ENCODE measurements around the gene SYT8. TPM values are rescaled to one million over a fixed set of nuclear protein-coding genes. Genes with fewer than 3 reads are reported as not detected.

Gene SYT8
- total RNA-seq, 4 donors from 2014 or later, result not detected

- peak overlapping the region; percentile 84 to 87 (median 86) for H3K27ac ChIP-seq (replicated peaks in 1 of 4)
- intact Hi-C loops (cut with DNase I), result no loop called here
- H3K4me3 ChIP-seq, result peak overlapping the region; percentile 42 to 49 (median 46)
- no peaks in the 10 kb centered on the region for H3K27me3 ChIP-seq
- peaks cover 27 to 64% (median 60%) of the 10 kb centered on the region in 4 donors for H3K4me1 ChIP-seq
- no peaks in the 10 kb centered on the region for H3K36me3 ChIP-seq
- WGBS, result 21% methylated on average over 18 of the region's 18 CpGs
- TF ChIP-seq POLR2AphosphoS5 (IDR thresholded peaks at IDR 0.05), result no peak
- TF ChIP-seq POLR2A (IDR thresholded peaks at IDR 0.05; ENCODE audit: low read depth), result no peak
- no peak for TF ChIP-seq CTCF (IDR thresholded peaks at IDR 0.05)
- TF ChIP-seq EP300 (IDR thresholded peaks at IDR 0.05), result no peak
- H3K9me3 ChIP-seq, result no peaks in the 10 kb centered on the region
- DNase-seq (ENCODE audit: extremely low spot score), result no peak
Measured at GRCh38 chr11:1864231-1864630, 29.4 kb downstream of the SYT8 start.

DNA sequence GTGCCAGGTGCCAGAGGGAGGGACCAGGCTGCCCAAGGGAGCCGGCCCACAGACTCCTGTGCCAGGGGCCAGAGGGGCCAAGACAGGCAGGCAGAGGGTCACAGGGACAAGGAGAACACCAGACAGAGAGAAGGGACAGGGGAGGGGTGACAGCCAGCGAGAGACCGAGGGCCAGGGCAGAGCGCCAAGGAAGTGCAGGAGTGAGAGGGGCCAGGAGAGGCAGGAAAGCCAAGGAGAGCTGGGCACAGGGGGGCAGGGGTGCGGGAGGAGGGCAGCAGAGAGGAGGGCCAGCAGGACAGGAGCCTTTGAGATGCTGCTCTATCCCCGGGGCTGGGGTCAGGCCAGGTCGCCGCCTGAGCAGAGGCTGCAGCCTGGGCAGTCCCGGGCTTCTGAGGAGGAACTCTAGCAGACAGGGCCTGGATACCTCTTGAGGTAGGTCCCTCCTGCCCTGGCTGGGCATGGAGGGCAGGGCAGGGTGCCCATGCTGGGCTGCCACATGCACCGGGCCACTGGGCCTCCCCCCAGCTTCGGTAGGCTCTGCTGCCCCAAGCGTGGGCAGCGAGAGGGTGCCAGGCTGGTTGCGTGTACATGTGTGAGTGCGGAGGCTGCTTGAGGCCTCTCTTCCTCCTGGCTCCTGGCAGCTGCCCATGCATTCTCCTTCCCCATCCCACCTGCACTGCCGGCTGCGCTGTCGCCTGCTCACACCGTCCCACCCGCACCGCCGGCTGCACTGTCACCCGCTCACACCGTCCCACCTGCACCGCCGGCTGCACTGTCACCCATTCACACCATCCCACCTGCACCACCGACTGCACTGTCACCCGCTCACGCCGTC is 30.3 kb downstream of the SYT8 start:
- WGBS, result 68% methylated on average over 23 of the region's 30 CpGs
- Histone ChIP-seq H3K4me3 (peak overlapping the region; percentile 42 to 49 (median 46)), H3K27me3 (no peaks in the 10 kb centered on the region), H3K9me3 (no peaks in the 10 kb centered on the region), H3K27ac (replicated peaks in 1 of 4) (peak overlapping the region; percentile 84 to 87 (median 86)), H3K36me3 (no peaks in the 10 kb centered on the region), H3K4me1 (peaks cover 27 to 67% (median 63%) of the 10 kb centered on the region in 4 donors)
- DNase-seq (ENCODE audit: extremely low spot score), result no peak
- TF ChIP-seq POLR2A (IDR thresholded peaks at IDR 0.05; ENCODE audit: low read depth) (no peak), POLR2AphosphoS5 (IDR thresholded peaks at IDR 0.05) (no peak), CTCF (IDR thresholded peaks at IDR 0.05) (no peak), EP300 (IDR thresholded peaks at IDR 0.05) (no peak)
- intact Hi-C loops (cut with DNase I), result no loop called here

- DNase-seq (ENCODE audit: extremely low spot score), result no peak
- Histone ChIP-seq H3K4me1 (peaks cover 27 to 79% (median 74%) of the 10 kb centered on the region in 4 donors), H3K4me3 (peak overlapping the region in 2 of 4 donors; percentile 42 to 44), H3K27ac (replicated peaks in 1 of 4) (peak overlapping the region in 3 of 4 donors; percentile 7 to 72 (median 35)), H3K9me3 (no peaks in the 10 kb centered on the region), H3K27me3 (peaks cover 0 to 11% (median 2%) of the 10 kb centered on the region in 4 donors), H3K36me3 (no peaks in the 10 kb centered on the region)
- WGBS, result 71% methylated on average over 4 of the region's 8 CpGs
- TF ChIP-seq CTCF (IDR thresholded peaks at IDR 0.05) (no peak), POLR2A (IDR thresholded peaks at IDR 0.05; ENCODE audit: low read depth) (no peak), EP300 (IDR thresholded peaks at IDR 0.05) (no peak), POLR2AphosphoS5 (IDR thresholded peaks at IDR 0.05) (no peak)
- intact Hi-C loops (cut with DNase I), result no loop called here
Measured at GRCh38 chr11:1866226-1866625, 31.4 kb downstream of the SYT8 start.

DNA sequence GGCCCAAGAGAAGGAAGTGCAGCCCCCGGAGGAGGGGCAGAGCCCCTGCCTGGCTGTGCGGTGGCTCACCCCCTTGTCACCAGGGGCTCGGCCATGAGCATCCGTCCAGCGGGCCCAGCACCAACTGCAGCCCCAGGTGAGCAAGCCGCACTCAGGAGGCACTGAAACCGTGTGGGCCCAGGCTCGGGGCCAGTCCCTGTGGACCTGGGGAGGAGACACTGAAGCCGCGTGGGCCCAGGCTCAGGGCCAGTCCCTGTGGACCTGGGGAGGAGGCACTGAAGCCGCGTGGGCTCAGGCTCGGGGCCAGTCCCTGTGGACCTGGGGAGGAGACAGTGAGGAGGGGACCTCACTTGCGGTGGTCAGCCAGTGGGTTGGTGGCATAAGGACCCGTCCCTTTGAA is 32.0 kb downstream of the SYT8 start:
- H3K4me3 ChIP-seq, result no peak overlapping the region
- H3K36me3 ChIP-seq, result no peaks in the 10 kb centered on the region
- H3K27ac ChIP-seq (replicated peaks in 1 of 4), result peak overlapping the region in 3 of 4 donors; percentile 7 to 72 (median 35)
- peaks cover 27 to 80% (median 75%) of the 10 kb centered on the region in 4 donors for H3K4me1 ChIP-seq
- WGBS, result 83% methylated on average over 8 of the region's 15 CpGs
- H3K9me3 ChIP-seq, result no peaks in the 10 kb centered on the region
- intact Hi-C loops (cut with DNase I), result no loop called here
- peaks cover 0 to 16% (median 2%) of the 10 kb centered on the region in 4 donors for H3K27me3 ChIP-seq
- no peak for TF ChIP-seq POLR2AphosphoS5 (IDR thresholded peaks at IDR 0.05)
- TF ChIP-seq EP300 (IDR thresholded peaks at IDR 0.05), result no peak
- TF ChIP-seq POLR2A (IDR thresholded peaks at IDR 0.05; ENCODE audit: low read depth), result no peak
- no peak for TF ChIP-seq CTCF (IDR thresholded peaks at IDR 0.05)
- no peak for DNase-seq (ENCODE audit: extremely low spot score)
